Liver (tissue), 9 donors: ENCODE measurements around the gene WDR5. TPM values are rescaled to one million over a fixed set of nuclear protein-coding genes. Genes with fewer than 3 reads are reported as not detected.

Experiments used
- DNase-seq: peaks from one replicate; pipeline ENCODE4 v3.0.0-alpha.2; 2017; ENCODE audit warnings: low spot score
- H3K27ac ChIP-seq, 2 donors: one replicate each; pipeline ENCODE4 v1.7.0; 2013; ENCODE audit warnings: inconsistent platforms in 2 of 2, low read length in 2 of 2, control low read depth in 1 of 2, low read depth in 1 of 2, mild to moderate bottlenecking in 1 of 2
- H3K27me3 ChIP-seq, 4 donors: one replicate each; pipeline versions ENCODE4 v1.6.1 to v1.7.0; 2013; ENCODE audit warnings: low read length in 3 of 4, inconsistent platforms in 1 of 4, mild to moderate bottlenecking in 1 of 4, moderate library complexity in 1 of 4; ENCODE audit not compliant: control insufficient read depth in 4 of 4, insufficient read depth in 4 of 4
- H3K36me3 ChIP-seq, 4 donors: one replicate each; pipeline versions ENCODE4 v1.6.1 to v1.7.0; 2013; ENCODE audit warnings: low read length in 3 of 4, mild to moderate bottlenecking in 3 of 4, low read depth in 1 of 4, moderate library complexity in 1 of 4; ENCODE audit not compliant: control insufficient read depth in 4 of 4, insufficient read depth in 3 of 4
- H3K4me1 ChIP-seq, 4 donors: one replicate each; pipeline versions ENCODE4 v1.6.1 to v1.7.0; 2013; ENCODE audit warnings: low read length in 3 of 4, mild to moderate bottlenecking in 3 of 4, moderate library complexity in 1 of 4; ENCODE audit not compliant: control insufficient read depth in 4 of 4, insufficient read depth in 4 of 4
- H3K4me3 ChIP-seq, 3 donors: one replicate each; pipeline versions ENCODE4 v1.6.1 to v1.7.0; 2013; ENCODE audit warnings: low read length in 3 of 3, control low read depth in 1 of 3, low read depth in 1 of 3, mild to moderate bottlenecking in 1 of 3
- H3K9ac ChIP-seq, 2 donors: one replicate each; pipeline ENCODE4 v1.7.0; 2013; ENCODE audit warnings: low read length in 2 of 2, mild to moderate bottlenecking in 2 of 2, moderate library complexity in 2 of 2, control low read depth in 1 of 2, low read depth in 1 of 2
- H3K9me3 ChIP-seq, 4 donors: one replicate each; pipeline versions ENCODE4 v1.6.1 to v1.7.0; 2013; ENCODE audit warnings: low read length in 3 of 4; ENCODE audit not compliant: control insufficient read depth in 4 of 4
- CTCF ChIP-seq: fragments of 150-350 bp; IDR thresholded peaks from 2 replicates; pipeline ENCODE4 v1.5.1; 2017; ENCODE audit warnings: improper control_type of control experiment, low read depth, low read length; ENCODE audit not compliant: missing input control
- EGR1 ChIP-seq, 2 donors: IDR thresholded peaks; 2 replicates each; pipeline ENCODE4 v1.6.1; 2016 to 2018; ENCODE audit warnings: antibody characterized with exemption in 2 of 2, low read depth in 2 of 2
- FOXA1 ChIP-seq: IDR thresholded peaks from 2 replicates; pipeline ENCODE4 v1.6.1; 2016; ENCODE audit warnings: antibody characterized with exemption
- FOXA2 ChIP-seq: IDR thresholded peaks from 2 replicates; pipeline ENCODE4 v1.6.1; 2016; ENCODE audit warnings: antibody characterized with exemption
- GABPA ChIP-seq, 2 donors: IDR thresholded peaks in 1 of 2; conservative IDR thresholded peaks in 1 of 2; 2 replicates each; pipeline ENCODE4 v1.6.1; 2016; ENCODE audit warnings: antibody characterized with exemption in 2 of 2, mild to moderate bottlenecking in 1 of 2, moderate library complexity in 1 of 2
- HNF4A ChIP-seq, 2 donors: conservative IDR thresholded peaks; 2 replicates each; pipeline ENCODE4 v1.6.1; 2016; ENCODE audit warnings: antibody characterized with exemption in 2 of 2, mild to moderate bottlenecking in 2 of 2
- JUND ChIP-seq, 2 donors: IDR thresholded peaks; 2 replicates each; pipeline ENCODE4 v1.6.1; 2016; ENCODE audit warnings: antibody characterized with exemption in 2 of 2
- NR2F2 ChIP-seq: IDR thresholded peaks from 2 replicates; pipeline ENCODE4 v1.6.1; 2016; ENCODE audit warnings: antibody characterized with exemption
- RAD21 ChIP-seq, 2 donors: IDR thresholded peaks; 2 replicates each; pipeline ENCODE4 v1.6.1; 2016; ENCODE audit warnings: antibody characterized with exemption in 2 of 2, mild to moderate bottlenecking in 2 of 2
- RXRA ChIP-seq, 2 donors: IDR thresholded peaks; 2 replicates each; pipeline ENCODE4 v1.6.1; 2017 to 2018; ENCODE audit warnings: antibody characterized with exemption in 2 of 2, mild to moderate bottlenecking in 1 of 2
- SP1 ChIP-seq: IDR thresholded peaks from 2 replicates; pipeline ENCODE4 v1.6.1; 2018; ENCODE audit warnings: antibody characterized with exemption, mild to moderate bottlenecking
- YY1 ChIP-seq: IDR thresholded peaks from 2 replicates; pipeline ENCODE4 v1.6.1; 2016; ENCODE audit warnings: antibody characterized with exemption, mild to moderate bottlenecking
- ZBTB33 ChIP-seq: IDR thresholded peaks from 2 replicates; pipeline ENCODE4 v1.6.1; 2016; ENCODE audit warnings: antibody characterized with exemption
- WGBS: extraction: QIAGEN DNeasy Blood & Tissue Kit; methylation state at CpG from one replicate; pipeline ENCODE4 v1.1.7; 2013; 5-methylcytosine and 5-hydroxymethylcytosine counted together
- polyA plus RNA-seq, 2 donors: library from polyadenylated mRNA; stranded (reverse) in 1 of 2; unstranded in 1 of 2; fragments of 200-250 nt in 1 of 2; fragments of >200 nt in 1 of 2; fragmentation: Nextera tagmentation in 1 of 2; extraction: Ambion mirVana in 1 of 2; gene quantifications; one replicate each; pipeline versions ENCODE4 v1.2.1 to v1.2.3, GENCODE V29; 2013 to 2015
- total RNA-seq, 2 donors: library from RNA; depleted of rRNA; stranded (reverse); fragments of >200 nt; gene quantifications; one replicate each; pipeline ENCODE4 v1.2.3, GENCODE V29; 2014
- TF ChIP-seq, protein P1 (sequence below): IDR thresholded peaks from 2 replicates; pipeline ENCODE4 v1.6.1; 2016; ENCODE audit warnings: antibody characterized with exemption, mild to moderate bottlenecking
- TF ChIP-seq, protein P2 (sequence below): IDR thresholded peaks from 2 replicates; pipeline ENCODE4 v1.6.1; 2016; ENCODE audit warnings: antibody characterized with exemption
- donor health status: healthy.
- donor health status: healthy.
- donor health status: healthy.
- donor health status: healthy.
- donor health status: healthy.

The WDR5 gene
- total and polyA plus RNA-seq, 4 donors: 11.1 to 21.6 (median 14.6) TPM

GRCh38 chr9:134152022-134152448, 16.2 kb downstream of the WDR5 start:
- no peak for DNase-seq
- no peaks in the 10 kb centered on the region for H3K27me3 ChIP-seq
- H3K4me1 ChIP-seq: no peaks in the 10 kb centered on the region
- no peak overlapping the region for H3K27ac ChIP-seq
- TF ChIP-seq GABPA (IDR thresholded peaks at IDR 0.05 in 1 of 2, conservative IDR thresholded peaks at IDR 0.05 in 1 of 2): no peak
- peak in 1 of 2 donors; percentile 9 for TF ChIP-seq RXRA (IDR thresholded peaks at IDR 0.05)
- H3K36me3 ChIP-seq: peaks cover 31 to 85% (median 43%) of the 10 kb centered on the region in 4 donors
- no peak overlapping the region for H3K9ac ChIP-seq
- no peak overlapping the region for H3K4me3 ChIP-seq
- WGBS: 89% methylated on average over 14 of the region's 14 CpGs
- no peaks in the 10 kb centered on the region for H3K9me3 ChIP-seq

DNA sequence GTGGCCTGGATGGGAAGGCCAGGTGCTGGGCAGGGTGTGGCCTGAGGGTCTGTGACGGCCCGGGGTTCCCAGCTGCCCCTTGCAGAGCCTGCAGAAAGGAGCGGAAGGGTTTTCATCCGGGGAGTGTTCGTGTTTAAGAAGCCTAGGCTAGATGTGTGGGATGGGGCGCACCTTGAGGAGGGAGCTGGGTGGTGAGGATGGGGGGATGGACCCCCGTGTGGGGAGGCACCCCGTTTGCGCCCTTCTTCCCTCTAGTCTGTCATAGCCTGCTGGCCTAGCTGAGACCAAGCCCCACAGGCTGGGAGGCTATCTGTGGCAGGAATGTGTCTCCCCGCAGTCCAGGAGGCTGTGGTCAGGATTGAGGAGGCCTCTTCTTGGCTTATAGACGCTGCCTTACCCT, 16.6 kb downstream of the WDR5 start:
- Histone ChIP-seq H3K4me3 (no peak overlapping the region), H3K36me3 (peaks cover 31 to 86% (median 41%) of the 10 kb centered on the region in 4 donors), H3K4me1 (no peaks in the 10 kb centered on the region), H3K9ac (no peak overlapping the region), H3K9me3 (no peaks in the 10 kb centered on the region), H3K27ac (no peak overlapping the region), H3K27me3 (no peaks in the 10 kb centered on the region)
- DNase-seq: no peak
- 95% methylated on average over 11 of the region's 11 CpGs for WGBS
- TF ChIP-seq ZBTB33 (no peak), GABPA (IDR thresholded peaks at IDR 0.05 in 1 of 2, conservative IDR thresholded peaks at IDR 0.05 in 1 of 2) (no peak), FOXA1 (no peak), NR2F2 (no peak), RXRA (IDR thresholded peaks at IDR 0.05) (no peak), EGR1 (IDR thresholded peaks at IDR 0.05; ENCODE audit: low read depth in 2 of 2) (no peak), SP1 (no peak), RAD21 (IDR thresholded peaks at IDR 0.05) (no peak), CTCF (no peak), HNF4A (conservative IDR thresholded peaks at IDR 0.05) (no peak), JUND (IDR thresholded peaks at IDR 0.05) (no peak), FOXA2 (no peak), YY1 (no peak)
- TF ChIP-seq, protein P1, sequence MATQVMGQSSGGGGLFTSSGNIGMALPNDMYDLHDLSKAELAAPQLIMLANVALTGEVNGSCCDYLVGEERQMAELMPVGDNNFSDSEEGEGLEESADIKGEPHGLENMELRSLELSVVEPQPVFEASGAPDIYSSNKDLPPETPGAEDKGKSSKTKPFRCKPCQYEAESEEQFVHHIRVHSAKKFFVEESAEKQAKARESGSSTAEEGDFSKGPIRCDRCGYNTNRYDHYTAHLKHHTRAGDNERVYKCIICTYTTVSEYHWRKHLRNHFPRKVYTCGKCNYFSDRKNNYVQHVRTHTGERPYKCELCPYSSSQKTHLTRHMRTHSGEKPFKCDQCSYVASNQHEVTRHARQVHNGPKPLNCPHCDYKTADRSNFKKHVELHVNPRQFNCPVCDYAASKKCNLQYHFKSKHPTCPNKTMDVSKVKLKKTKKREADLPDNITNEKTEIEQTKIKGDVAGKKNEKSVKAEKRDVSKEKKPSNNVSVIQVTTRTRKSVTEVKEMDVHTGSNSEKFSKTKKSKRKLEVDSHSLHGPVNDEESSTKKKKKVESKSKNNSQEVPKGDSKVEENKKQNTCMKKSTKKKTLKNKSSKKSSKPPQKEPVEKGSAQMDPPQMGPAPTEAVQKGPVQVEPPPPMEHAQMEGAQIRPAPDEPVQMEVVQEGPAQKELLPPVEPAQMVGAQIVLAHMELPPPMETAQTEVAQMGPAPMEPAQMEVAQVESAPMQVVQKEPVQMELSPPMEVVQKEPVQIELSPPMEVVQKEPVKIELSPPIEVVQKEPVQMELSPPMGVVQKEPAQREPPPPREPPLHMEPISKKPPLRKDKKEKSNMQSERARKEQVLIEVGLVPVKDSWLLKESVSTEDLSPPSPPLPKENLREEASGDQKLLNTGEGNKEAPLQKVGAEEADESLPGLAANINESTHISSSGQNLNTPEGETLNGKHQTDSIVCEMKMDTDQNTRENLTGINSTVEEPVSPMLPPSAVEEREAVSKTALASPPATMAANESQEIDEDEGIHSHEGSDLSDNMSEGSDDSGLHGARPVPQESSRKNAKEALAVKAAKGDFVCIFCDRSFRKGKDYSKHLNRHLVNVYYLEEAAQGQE: no peak
- TF ChIP-seq, protein P2, sequence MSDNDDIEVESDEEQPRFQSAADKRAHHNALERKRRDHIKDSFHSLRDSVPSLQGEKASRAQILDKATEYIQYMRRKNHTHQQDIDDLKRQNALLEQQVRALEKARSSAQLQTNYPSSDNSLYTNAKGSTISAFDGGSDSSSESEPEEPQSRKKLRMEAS: no peak
